ENCODE measurements around the gene C2orf92.

Gene C2orf92

DNA sequence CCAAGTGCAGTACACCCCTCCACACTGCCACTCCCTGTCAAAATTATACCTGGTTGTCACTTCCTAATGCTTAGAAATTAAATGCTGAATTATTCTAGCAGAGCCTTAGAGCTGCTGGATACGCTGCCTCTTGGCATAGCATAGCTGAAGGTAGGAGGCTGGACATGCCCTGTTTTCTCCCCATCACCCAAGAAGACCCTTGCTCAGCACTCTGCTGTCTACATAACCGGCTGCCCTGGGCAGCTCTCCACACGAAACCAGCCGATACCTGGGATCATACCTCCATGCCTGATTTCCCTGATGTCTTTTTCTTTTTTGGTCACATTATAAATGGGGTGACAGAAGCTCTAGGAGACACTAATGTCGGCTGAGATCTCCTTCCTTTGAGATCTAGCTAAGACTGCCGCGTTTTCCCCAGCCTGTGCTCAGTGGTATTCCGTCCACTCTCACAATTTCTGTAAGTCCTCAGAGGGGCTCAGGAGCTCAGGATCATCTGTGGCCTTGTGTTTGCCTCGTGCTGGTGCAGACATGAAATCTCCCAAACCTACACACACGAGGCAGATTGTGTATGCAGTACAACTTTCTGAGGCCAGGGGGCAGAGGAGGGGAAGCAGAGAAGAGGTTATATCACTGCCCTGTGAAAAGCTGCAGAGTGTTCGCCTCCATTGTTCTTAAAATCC is 30.4 kb downstream of the C2orf92 start:
- no peak overlapping the region for H3K27ac ChIP-seq
- H3K4me1 ChIP-seq (ENCODE audit: control insufficient read depth in 1 of 2, insufficient read depth in 1 of 2, low read depth in 1 of 2, low read length in 1 of 2), result peaks cover 0 to 5% of the 10 kb centered on the region in 2 experiments
- no peaks in the 10 kb centered on the region for H3K9me3 ChIP-seq
- H3K36me3 ChIP-seq, result no peaks in the 10 kb centered on the region
- H3K4me3 ChIP-seq (ENCODE audit: low read depth in 1 of 2, low read length in 1 of 2), result no peak overlapping the region
- TF ChIP-seq, protein P1, sequence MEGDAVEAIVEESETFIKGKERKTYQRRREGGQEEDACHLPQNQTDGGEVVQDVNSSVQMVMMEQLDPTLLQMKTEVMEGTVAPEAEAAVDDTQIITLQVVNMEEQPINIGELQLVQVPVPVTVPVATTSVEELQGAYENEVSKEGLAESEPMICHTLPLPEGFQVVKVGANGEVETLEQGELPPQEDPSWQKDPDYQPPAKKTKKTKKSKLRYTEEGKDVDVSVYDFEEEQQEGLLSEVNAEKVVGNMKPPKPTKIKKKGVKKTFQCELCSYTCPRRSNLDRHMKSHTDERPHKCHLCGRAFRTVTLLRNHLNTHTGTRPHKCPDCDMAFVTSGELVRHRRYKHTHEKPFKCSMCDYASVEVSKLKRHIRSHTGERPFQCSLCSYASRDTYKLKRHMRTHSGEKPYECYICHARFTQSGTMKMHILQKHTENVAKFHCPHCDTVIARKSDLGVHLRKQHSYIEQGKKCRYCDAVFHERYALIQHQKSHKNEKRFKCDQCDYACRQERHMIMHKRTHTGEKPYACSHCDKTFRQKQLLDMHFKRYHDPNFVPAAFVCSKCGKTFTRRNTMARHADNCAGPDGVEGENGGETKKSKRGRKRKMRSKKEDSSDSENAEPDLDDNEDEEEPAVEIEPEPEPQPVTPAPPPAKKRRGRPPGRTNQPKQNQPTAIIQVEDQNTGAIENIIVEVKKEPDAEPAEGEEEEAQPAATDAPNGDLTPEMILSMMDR (IDR thresholded peaks at IDR 0.05), result no peak
- no peaks in the 10 kb centered on the region for H3K27me3 ChIP-seq

DNA sequence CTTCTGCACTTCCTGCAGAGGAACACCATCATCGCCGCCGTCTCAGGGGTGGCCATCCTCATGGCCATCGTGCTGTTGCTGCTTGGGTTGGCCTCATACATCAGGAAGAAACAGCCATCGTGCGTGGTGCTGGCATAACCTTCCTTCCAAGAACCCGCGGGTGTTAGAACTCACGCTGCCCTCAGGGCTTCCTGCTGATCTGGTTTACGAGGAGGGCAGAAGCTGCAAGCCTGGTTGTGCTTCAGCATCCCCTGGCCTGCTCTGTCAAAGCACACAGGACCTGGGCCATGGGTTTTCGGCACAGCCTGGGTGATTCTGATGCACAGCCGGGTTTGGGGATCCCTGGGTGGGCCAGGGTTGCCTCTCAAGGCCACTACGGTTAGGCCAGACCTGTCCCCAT is 31.7 kb downstream of the C2orf92 start:
- Histone ChIP-seq H3K27ac (no peak overlapping the region), H3K9me3 (no peaks in the 10 kb centered on the region), H3K4me1 (ENCODE audit: control insufficient read depth in 1 of 2, insufficient read depth in 1 of 2, low read depth in 1 of 2, low read length in 1 of 2) (peaks cover 0 to 5% of the 10 kb centered on the region in 2 experiments), H3K27me3 (no peaks in the 10 kb centered on the region), H3K36me3 (no peaks in the 10 kb centered on the region), H3K4me3 (ENCODE audit: low read depth in 1 of 2, low read length in 1 of 2) (no peak overlapping the region)
- TF ChIP-seq, protein P1 (IDR thresholded peaks at IDR 0.05), result no peak

DNA sequence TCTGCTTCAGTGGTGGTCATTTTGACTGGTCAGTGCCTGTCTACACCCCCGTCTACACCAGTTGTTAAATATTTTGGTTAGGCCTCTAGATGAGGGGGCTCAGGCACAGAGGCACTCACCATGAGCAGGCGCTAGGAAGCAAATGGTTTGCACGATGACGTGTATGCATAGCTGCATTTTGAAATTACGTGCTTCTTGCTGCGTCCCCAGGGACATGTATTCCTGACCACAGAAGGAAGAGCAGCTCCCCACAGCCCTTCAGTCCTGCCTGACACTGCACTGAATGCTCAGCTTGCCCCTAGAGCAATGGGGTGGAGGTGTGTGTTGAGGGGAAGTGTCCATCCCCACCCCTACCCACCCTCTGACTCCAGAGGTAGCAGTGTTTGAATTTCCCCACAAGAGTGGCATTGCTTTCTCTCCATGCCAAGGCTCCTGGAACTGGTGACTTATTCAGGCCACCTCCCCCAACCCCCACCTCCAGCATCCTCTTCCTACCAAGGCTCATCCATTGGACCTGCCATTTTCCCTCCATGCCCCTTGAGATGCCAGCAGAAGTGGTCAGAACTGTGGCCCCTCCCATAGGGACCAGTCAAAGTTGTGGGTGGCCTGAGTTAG is 32.4 kb downstream of the C2orf92 start:
- Histone ChIP-seq H3K27me3 (no peaks in the 10 kb centered on the region), H3K9me3 (no peaks in the 10 kb centered on the region), H3K4me3 (ENCODE audit: low read depth in 1 of 2, low read length in 1 of 2) (no peak overlapping the region), H3K4me1 (ENCODE audit: control insufficient read depth in 1 of 2, insufficient read depth in 1 of 2, low read depth in 1 of 2, low read length in 1 of 2) (peaks cover 0 to 3% of the 10 kb centered on the region in 2 experiments), H3K36me3 (no peaks in the 10 kb centered on the region), H3K27ac (no peak overlapping the region)
- TF ChIP-seq, protein P1 (IDR thresholded peaks at IDR 0.05), result no peak

DNA sequence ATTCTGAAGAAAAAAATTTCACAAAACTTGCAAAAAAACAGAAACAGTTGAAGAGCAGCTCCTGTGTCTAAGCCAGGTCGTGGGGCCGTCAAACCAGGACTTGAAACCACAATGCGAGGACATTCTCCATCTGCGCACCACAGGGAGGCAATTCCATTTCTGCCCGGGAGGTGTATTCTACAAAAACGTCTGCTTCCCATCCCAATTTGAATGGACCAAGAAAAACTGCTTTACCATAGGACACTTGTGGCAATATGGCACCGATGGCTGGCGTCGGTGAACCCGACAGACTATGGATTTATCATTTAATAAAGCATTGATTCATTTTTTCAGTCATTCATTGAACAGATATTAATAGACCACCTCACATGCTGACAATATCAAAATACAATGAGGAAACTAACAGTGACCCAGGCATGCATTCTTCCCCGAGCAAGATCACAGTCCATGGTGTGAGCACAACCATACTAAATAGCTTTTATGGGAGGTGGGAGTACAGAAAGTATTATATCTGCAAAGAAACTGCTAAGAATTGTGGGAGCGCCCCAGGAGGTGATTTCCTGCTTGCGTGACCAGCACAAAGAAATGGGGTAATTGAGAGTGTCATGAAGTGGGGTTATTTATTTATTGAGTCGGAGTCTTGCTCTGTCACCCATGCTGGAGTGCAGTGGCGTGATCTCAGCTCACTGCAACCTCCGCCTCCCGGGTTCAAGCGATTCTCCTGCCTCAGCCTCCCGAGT is 33.4 kb downstream of the C2orf92 start:
- Histone ChIP-seq H3K4me3 (ENCODE audit: low read depth in 1 of 2, low read length in 1 of 2) (no peak overlapping the region), H3K27me3 (no peaks in the 10 kb centered on the region), H3K4me1 (ENCODE audit: control insufficient read depth in 1 of 2, insufficient read depth in 1 of 2, low read depth in 1 of 2, low read length in 1 of 2) (no peaks in the 10 kb centered on the region), H3K36me3 (no peaks in the 10 kb centered on the region), H3K27ac (no peak overlapping the region), H3K9me3 (no peaks in the 10 kb centered on the region)
- TF ChIP-seq, protein P1 (IDR thresholded peaks at IDR 0.05), result no peak

DNA sequence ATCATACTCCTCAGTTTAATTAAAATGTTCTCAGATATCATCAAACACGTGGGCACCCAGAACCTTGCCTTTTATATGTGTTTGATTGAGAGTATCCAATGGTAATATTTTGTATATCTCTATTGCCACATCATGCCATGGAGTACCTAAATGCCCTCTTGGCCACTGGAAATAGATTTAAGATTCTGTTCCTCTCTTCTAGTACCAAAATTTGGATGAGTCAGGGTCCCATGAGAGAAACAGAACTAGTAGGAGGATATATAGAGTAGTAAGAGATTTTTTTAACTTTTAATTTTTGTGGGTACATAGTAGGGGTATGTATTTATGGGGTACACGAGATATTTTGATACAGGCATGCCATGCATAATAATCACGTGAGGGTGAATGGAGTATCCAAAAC is 34.2 kb downstream of the C2orf92 start:
- H3K27ac ChIP-seq, result no peak overlapping the region
- H3K4me1 ChIP-seq (ENCODE audit: control insufficient read depth in 1 of 2, insufficient read depth in 1 of 2, low read depth in 1 of 2, low read length in 1 of 2), result no peaks in the 10 kb centered on the region
- H3K27me3 ChIP-seq, result no peaks in the 10 kb centered on the region
- no peaks in the 10 kb centered on the region for H3K9me3 ChIP-seq
- TF ChIP-seq, protein P1 (IDR thresholded peaks at IDR 0.05), result no peak
- no peaks in the 10 kb centered on the region for H3K36me3 ChIP-seq
- H3K4me3 ChIP-seq (ENCODE audit: low read depth in 1 of 2, low read length in 1 of 2), result no peak overlapping the region
